ENCODE measurements around the gene EXD3.

DNA sequence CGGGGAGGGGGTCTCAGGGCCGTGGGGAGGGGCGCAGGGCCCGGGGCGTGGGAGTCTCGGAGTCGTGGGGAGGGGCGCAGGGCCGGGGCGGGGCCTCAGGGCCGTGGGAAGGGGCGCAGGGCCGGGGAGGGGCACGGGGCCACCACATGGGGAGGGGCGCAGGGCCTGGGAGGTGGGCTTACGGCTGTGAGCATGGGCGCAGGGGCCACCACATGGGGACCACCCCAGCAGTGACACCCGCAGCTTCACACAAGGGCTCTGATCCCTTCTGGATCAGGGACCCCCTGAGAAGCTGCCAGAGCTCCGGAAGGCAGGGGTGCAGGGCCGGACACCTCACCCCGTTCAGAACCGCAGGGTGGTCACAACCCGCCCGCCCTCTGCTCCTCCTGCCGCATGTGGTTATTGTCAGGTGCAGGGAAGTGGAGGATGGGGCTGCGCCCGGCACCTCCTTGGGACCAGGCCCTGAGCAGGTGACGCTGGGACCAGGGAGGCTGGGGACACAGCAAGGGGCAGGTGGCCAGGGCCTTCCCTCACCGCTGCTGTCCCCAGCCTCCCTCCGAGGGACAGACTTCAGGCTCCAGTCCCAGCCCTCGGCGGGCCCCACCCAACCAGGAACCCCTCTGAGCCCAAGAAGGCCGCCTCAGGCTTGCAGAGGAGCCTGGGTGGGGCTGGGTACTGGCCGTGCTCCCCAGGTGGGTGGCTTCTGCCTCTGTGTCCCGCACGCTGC is 53.7 kb downstream of the EXD3 start:
- TF ChIP-seq RAD21 (IDR thresholded peaks at IDR 0.05; ENCODE audit: low read depth) (no peak), CEBPB (IDR thresholded peaks at IDR 0.05) (no peak)

Data from Ishikawa (cell line).